GM19397 (cell line): ENCODE results near the gene PAX5.

Experiments used
- ATAC-seq: cut with Tn5 transposase; IDR thresholded peaks from one replicate; pipeline ENCODE4 v1.9.1; 2021; ENCODE audit warnings: mild to moderate bottlenecking, moderate library complexity; ENCODE audit not compliant: unreplicated experiment

Gene PAX5

DNA sequence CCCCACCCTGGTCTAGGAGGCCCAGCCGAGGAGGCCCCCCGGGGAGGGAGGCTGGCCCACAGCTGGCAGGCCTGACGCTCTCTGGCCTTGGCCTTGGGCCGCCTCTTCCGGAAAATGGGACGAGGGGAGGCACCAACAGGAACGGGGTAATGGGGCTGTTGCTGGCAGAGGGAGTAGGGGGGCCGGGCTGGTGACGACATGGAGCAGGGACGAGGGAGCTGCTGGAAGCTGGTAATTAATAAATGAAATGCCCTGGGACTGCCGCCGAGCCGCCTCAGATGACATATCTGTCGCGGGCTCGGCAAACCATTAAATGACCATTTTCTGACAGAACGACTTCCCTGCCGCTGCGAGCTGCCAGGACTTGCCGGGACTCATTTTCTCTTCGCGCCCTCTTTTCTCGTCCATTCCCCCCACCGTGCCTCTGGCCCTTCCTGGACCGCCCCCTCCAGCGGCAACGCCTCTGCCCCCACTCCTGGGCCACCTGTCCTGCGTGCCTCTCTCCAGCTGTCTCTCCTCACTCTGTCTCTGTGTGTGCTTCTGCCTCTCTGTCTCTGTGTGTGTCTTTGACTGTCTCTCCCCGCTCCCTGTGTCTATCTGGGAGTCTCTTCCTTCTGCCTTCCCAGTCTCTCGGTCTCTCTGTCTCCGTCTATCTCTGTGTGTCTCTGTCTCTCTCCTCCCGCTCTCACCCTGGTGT, 215.7 kb downstream of the PAX5 start:
- no peak for ATAC-seq

DNA sequence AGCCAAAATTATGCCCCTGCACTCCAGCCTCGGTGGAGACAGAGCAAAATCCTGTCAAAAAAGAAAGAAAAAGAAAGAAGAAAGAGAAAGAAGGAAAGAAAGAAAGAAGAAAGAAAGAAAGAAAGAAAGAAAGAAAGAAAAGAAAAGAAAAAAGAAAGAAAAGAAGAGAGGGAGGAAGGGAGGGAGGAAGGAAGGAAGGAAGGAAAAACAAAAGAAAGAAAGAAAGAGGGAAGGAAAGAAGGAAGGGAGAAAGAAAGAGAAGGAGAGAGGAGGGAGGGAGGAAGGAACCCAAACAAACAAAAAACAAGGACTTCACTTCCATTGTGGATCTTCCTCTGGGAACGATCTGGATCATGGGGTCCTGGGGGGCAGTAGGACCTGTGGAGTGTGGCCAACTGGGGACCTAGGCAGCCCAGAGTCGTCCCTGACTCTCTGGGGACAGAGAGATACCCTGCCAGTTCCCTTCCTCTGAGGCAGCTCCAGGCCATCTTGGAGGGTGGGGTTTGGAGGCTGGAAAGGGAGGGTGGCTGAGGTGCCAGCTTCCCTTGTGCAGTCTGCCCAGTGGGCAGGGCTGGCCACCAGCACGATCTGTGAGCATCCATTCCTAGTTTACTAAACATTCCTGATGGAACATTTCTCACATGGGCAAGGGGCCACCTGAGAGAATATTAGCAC, 216.8 kb downstream of the PAX5 start:
- ATAC-seq = no peak

- ATAC-seq = no peak
Measured at GRCh38 chr9:36816371-36816770, 217.7 kb downstream of the PAX5 start.

GRCh38 chr9:36815566-36816348, 218.3 kb downstream of the PAX5 start:
- ATAC-seq = no peak

DNA sequence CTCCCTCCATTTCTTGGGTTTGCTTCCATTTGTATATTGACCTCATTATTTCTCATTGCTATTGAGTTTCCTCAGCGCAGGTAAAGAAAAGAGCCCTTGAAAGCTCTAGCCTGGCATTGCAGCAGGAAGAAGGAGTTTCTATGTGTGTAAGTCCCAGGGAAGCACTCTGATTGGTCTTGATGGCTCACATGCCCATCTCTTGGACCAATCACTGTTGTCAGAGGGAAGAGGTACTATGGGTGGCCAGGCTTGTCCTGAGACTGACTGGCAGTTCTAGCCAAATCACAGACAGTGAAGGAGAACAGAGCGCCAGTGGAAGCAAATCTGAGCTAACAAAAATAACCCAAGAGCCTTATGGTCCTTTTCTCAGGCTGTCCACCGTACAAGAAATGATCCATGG, 219.0 kb downstream of the PAX5 start:
- ATAC-seq = no peak

DNA sequence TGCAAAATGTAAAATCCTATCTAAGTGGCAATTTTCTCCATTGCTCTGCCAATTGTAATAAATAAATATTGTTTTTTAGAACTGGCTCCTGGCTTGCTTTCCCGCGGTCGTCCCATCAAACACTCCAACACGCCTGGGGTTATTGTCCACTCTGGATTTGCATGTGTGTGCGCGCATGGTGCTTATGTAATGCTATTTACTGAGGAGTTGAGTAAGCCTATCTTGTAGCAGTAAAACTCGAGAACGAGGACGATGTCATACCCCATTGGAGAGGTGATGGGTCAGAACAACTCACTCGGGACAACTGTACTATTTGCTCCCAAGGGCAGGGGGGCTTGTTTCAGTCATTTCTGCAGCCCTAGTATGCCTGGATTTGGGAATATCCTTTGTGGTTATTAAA, 220.9 kb downstream of the PAX5 start:
- ATAC-seq = no peak

GRCh38 chr9:36812556-36812955, 221.5 kb downstream of the PAX5 start:
- ATAC-seq = no peak

GRCh38 chr9:36808251-36808650, 225.8 kb downstream of the PAX5 start:
- ATAC-seq = no peak

DNA sequence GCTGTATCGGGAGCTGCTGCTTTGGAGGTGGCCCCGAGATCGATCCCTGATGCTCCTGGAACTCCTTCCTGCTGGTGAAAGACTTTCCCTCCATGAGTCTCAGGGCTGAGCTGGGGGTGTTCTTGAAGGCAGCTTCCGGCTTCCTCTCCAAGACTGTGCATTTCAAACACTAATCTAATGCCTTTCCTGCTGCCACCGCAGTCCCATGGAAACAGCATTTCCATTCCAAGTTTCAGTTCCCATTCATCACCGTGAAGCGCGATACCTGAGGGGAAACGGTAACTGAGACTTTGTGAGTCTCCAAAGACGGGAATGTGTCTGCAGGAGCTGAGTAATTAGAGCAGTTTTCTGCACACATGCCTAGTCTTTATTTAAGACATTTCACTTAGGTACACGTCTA, 230.1 kb downstream of the PAX5 start:
- ATAC-seq = no peak

DNA sequence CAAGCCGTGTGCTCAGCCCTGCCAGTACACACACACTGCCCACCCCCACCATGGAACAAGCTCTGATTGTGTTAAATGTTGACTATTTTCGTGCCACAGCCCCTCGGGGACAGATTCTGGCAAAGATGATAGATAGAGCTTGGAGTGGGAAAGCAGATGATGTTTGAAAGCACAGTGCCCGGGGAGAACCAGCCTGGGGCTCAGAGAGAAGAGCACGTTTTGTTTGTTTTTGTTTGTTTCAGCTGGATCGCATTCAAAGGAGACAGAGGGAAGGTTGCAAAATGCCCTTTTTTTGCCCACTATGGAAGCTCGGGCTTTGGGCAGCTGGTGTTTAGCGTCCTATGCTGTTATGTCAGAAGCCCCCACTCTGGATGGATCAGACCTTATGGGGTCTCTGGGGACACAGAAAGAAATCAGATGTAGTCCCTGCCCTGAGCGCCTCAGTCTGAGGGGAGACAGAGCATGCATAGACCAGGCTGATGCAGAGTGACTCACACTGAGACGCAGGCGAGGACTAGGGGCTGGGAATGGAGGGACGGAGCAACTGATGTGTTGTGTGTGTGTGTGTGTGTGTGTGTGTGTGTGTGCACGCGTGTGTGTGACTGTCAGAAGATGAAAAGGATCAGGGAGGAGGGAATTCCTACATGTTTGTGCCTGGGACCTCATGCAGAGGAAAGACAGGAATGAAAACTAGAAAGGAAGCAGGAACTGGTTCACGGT, 231.7 kb downstream of the PAX5 start:
- ATAC-seq = no peak

- no peak for ATAC-seq
Measured at GRCh38 chr9:36800455-36800854, 233.6 kb downstream of the PAX5 start.

DNA sequence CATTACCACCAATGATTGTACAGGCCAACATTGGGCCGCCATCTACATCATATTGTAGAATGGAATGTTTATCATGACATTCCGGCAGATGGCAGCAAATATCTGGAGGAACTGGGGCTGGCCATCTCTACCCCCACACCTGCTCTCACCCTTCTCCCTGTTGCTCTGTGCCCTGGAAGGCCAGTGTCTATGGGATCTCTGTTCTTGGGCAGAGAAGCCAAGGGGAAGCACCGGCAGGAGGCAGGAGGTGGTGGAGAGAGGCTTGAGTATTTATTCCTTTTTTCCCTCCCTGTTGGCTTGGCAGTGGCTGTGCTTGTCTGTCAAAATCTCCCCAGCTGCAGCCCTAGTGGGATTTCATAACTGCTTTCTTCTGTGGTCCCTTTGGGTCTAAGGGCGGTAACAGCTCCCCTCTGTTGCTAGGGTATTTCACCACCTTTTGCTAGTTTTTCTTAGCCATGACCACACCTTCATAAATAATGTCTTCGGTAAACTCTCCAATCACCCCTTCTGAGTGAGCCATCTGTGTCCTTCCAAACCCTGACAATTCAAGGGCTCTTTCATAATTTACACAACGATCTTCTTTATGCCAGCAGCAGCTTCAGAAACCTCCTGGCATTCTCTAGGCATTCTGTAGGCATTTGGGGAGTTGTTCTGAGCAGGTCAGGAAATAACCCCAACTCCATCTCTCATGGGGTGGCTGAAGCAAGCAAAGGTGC, 235.6 kb downstream of the PAX5 start:
- no peak for ATAC-seq

DNA sequence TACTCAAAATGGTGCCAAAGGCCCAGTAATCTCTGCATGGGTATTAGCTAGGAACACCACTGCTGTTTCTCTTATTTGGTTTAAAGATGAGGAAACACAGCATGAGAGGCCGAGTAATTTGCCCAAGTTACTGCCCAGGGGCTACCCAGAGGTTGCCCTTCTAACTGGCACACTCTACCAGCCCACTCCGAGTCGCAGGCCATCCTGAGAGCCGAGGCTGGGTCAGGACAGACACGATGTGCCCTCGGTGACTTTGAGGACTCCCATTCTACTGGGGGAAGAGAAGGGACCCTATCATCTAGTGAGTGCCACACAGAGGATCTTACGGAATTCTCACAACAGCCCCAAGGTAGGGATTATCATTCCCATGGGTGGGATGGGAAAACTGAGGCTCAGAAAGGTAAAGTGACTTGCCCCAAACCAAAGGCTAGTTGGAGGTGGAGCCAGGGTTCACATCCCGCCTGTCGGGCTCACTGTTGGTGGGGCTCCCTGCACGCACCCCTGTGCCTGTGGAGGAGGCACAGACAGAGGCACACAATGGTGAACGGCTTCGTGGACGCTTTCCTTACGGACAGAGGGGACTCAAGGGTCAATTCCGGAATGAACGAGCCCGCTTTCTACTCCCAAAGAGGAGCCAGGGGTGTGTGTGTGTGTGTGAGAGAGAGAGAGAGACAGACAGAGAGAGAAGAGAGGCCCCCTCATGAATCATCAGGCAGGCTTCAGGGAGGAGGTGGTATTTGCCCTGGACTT, 236.4 kb downstream of the PAX5 start:
- ATAC-seq = no peak

DNA sequence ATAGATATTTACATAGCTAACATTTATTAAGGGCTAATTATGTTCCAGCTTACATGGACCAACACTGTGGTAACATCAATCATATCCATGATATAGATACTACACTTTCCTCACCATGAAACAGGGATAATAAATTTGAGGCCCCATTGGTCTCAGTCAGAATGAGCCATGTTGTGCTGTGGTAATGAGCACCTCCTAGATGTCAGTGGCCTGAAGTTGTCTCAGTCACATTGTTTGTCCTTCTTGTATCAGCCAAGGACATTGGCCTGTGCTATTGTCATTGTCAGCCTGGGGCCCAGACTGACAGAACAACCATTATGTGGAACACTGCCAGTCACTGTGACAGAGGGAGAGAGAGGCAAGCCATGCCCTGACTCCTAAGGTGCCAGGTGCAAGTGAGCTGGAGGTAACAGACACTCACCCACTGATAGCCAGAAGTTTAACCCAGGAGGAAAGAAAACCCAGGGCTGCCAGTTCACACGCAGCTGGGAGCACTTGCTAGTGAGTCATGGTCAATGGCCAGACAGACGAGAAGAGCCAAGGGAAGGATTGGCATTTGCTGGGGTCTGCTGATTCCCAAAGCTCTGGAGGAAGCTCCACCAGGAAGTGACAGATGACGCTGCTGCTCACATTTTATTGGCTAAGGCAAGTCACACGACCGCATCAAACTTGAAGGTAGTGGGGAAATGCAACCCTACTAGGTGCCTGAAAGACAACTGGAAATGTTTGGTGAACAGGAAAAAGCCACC, 237.2 kb downstream of the PAX5 start:
- no peak for ATAC-seq

- no peak for ATAC-seq
Measured at GRCh38 chr9:36794461-36794860, 239.6 kb downstream of the PAX5 start.

GRCh38 chr9:36793277-36793676, 240.8 kb downstream of the PAX5 start:
- ATAC-seq = no peak

GRCh38 chr9:36791222-36791950, 242.7 kb downstream of the PAX5 start:
- ATAC-seq = no peak

GRCh38 chr9:36789886-36790285, 244.2 kb downstream of the PAX5 start:
- no peak for ATAC-seq

GRCh38 chr9:36788534-36788933, 245.5 kb downstream of the PAX5 start:
- no peak for ATAC-seq
